Stimulated activated CD8-positive, alpha-beta memory T cell treated with anti-CD3 and anti-CD28 coated beads, Interleukin-7, amount 100 ng/mL, for 24 hours (primary cell): Measurements from ENCODE around the gene AP2A2.
A peak's percentile ranks its signal among the peaks of the same experiment; 100 is the strongest.

Source experiments
- DNase-seq: peaks from one replicate; pipeline ENCODE4 v3.0.0-alpha.2; 2020; ENCODE audit warnings: low read depth

Gene AP2A2

DNA sequence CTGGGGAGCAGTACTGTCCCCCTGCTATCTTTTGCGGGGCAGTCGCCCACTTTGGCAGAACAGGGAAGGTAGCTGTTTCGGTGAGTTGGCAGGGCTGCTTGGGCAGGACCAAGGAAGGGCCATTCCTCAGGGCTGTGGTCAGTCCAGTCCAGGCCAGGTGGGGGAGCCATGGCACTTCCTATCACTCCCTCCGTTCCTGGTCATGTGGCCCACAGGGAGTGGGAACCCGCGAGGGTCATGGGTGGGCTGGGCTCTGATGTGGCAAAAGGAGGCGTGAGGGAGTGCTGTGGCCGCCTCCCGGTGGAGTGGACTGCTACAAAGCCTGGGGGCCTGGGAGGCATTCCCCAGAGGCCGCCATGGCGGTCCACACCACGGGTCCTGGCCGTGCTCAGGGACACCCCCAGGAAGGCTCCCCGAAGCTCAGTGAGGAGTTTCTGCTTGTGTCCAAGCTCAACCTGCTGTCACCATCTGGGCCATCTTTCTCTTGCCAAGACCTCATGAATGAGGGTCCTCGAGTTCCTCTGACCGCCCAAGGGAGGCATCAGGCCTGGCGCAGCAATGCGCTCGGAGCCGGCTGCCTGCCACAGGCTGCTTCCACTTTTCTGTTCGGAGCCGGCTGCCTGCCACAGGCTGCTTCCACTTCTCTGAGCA is 27.0 kb upstream of the AP2A2 start:
- DNase-seq: no peak

DNA sequence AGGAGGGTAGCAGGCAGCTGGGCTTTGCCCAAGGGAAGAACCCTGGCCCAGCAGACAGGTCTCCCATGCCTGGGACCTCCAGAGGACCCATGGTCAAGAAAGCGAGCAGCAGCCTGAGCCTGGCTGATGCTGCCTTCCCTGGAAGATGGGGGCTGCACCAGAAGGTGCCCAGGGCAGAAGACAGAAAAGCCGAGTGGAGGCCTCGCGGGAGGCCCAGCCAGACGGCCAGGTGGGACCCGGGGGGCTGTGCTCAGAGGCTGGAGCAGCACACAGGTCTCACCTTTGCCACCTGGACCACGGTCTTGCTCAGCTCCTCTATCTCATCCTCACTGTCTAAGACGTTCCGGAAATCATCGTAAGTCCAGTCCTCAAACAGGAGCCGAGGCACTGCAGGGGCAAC is 25.9 kb upstream of the AP2A2 start:
- DNase-seq: no peak

DNA sequence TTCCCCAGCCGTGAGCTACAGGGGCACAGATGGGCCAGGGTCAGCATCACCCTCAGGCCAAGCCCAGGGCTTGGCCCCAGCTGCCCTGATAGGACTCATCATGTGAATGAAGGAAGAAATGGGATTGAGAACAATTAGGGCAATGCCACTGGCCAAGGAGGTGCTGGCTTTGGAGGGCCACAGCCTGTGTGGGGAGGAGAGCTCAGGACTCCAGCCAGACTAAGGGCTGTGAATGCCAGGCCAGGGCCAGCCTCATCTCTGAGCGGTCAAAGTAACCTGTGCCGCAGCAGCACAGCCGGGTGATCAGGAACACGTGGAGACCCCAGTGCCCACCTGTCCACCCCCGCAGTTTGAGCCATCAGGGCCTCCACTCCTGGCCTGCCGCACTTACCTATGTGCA is 25.1 kb upstream of the AP2A2 start:
- no peak for DNase-seq

DNA sequence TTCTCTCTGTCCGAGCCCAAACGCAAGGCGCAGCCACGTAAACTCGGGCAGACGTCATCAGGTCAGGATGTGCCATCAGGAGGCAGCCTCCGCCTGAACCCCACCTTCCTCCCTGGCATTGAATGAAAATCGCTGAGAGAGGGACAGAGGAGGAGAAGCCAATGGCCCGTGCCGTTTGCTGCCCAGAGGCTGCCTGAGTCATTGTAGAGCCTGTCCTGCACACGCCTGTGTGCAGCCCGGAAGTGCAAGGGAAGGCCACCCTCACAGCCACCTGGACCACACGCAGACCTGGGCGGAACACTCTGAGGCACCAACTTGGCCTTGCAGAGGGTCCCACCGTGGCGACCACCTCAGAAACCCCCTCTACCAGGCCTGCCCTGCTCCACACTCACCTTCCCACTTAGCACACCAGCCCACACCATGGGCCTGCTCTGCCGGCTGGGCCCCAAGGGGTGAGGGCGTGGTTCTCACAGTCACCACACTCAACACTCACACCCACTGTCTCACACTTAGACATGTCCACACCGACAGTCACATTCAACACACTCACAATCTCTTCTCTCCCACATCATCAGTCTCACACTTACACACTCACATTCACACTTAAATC is 24.1 kb upstream of the AP2A2 start:
- DNase-seq: no peak

DNA sequence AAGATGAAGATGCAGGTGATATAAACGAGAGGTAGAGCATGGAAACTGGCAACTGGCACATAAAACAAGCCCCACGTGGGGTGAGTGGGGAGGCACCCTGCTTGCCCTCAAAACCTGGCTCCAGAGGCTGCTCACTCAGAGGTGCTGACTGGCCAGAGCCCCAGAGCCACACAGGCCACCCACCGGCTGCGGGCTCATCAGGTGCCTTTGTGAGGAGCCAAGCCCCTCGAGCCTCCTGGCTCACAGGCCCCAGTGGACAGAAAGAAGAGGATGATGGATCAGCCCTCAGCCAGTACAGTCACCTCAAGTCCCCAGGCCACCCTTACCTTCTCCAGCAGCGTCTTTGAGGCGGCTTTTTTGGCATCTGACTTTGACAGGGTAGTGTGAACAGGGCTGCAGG is 21.3 kb upstream of the AP2A2 start:
- no peak for DNase-seq

DNA sequence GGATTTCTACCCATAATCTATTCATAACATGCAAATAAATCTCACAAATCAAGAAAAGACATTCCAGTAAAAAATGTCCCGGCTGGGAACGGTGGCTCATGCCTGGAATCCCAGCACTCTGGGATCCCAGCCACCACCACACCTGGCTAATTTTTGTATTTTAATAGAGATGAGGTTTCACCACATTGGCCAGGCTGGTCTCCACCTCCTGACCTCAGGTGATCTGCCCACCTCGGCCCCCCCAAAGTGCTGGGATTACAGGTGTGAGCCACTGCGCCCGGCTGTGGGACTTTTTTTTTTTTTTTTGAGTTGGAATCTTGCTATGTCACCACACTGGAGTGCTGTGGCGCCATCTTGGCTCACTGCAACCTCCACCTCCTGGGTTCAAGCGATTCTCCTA is 19.7 kb upstream of the AP2A2 start:
- no peak for DNase-seq

DNA sequence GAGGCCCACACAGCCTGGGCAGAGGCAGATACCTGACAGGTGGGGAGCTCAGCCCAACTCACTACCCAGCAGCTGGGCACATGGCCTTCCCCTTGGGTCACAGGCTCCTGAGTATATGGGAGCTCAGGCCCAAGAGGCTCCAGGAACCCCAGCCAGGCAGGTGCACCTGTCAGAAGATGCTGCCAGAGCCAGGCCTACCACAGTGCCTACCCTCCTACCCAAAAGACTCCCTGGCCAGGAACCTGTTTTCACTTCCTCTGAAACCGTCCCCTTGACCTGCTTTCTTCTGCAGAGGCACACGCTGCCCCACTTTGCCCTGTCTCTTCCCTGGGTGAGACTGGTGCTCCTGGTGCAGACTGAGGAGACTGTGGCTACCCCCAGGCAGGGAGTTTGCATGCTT is 18.0 kb upstream of the AP2A2 start:
- no peak for DNase-seq

DNA sequence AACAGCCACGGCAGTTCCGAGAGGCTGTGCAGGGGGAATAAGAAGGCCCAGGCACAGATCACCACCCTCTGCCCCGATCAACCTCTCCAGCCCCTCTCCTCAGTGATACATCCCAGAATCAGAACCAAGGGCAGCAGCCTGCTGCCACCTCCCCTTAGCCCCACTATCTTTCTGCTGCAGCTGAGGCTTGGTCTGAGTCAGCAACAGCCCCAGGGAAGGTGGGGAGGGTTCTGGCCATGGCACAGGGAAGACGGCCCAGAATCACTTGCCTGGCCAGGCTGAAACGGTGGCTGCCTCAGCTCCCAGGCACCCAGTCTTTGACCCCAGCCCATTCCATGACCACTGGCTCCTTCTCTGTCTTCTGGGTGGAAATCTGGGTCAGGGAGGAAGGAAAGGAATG is 17.4 kb upstream of the AP2A2 start:
- DNase-seq: no peak

DNA sequence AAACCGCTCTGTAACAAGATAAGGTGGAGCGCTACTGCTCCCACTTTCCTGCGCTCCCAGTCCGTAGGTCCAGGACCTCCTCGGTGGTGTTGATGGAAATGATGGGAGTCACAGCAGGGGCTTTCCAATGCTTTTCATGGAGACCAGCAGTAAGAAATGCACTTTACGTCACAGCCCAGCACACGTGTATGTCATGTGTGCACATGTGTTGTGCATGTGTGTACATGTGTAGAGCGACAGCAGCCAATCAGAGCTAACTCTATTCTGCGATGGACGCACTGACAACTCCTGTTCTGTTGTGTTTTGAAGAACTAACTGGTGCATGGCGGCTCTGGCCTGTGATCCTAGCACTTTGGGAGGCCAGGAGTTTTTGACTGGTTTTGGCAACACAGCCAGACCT is 16.3 kb upstream of the AP2A2 start:
- no peak for DNase-seq

DNA sequence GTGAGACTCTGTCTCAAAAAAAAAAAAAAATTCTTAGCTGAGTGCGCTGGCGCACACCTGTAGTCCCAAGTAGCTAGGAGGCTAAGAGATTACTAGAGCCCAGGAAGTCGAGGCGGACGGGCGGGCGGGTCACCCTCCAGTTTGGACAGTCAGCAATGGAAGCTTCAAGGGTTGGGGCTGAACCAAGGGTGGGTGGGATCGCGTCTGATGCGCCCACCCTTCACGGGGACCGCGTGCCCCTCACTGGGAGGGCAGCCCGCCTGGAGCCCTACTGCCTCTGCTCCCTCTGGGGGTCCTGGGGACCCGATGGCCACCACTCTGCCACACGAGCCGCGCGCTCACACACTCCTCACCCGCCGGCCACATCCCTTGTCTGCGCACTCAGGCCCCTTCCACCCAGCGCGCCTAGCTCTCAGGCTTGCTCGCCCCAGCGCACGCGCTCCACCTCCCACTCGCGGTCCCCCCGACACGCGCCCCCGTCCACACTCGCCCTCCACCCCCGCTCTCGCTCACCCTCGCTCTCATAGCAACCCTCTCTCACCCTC is 15.6 kb upstream of the AP2A2 start:
- no peak for DNase-seq

DNA sequence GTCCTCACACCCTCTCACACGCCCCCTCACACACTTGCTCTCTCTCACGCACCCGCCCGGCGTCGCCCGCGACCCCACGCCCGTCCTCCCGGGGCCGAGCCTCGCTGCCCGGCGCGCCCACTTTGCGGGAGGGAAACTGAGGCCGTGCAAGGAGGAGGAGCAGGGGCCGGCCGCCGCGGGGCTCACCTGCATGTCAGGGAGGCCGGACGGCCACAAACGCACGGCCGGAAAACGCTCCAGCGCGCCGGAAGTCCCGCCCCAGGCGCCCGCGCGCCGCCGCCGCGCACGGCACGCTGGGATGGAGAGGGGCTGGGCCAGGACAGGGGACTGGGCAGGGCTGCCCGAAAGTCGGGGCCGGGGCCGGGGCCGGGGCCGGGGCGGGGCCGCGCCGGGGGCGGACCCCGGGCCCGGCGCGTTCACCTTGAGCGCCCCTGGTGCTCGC is 15.1 kb upstream of the AP2A2 start, which contains the start of gene CHID1:
TSS of gene CHID1 (minus strand) at position 222 of the 442 bp plus-strand sequence. CDS start 5,994 bp downstream, outside the sequence.
- peak; percentile 71 for DNase-seq

DNA sequence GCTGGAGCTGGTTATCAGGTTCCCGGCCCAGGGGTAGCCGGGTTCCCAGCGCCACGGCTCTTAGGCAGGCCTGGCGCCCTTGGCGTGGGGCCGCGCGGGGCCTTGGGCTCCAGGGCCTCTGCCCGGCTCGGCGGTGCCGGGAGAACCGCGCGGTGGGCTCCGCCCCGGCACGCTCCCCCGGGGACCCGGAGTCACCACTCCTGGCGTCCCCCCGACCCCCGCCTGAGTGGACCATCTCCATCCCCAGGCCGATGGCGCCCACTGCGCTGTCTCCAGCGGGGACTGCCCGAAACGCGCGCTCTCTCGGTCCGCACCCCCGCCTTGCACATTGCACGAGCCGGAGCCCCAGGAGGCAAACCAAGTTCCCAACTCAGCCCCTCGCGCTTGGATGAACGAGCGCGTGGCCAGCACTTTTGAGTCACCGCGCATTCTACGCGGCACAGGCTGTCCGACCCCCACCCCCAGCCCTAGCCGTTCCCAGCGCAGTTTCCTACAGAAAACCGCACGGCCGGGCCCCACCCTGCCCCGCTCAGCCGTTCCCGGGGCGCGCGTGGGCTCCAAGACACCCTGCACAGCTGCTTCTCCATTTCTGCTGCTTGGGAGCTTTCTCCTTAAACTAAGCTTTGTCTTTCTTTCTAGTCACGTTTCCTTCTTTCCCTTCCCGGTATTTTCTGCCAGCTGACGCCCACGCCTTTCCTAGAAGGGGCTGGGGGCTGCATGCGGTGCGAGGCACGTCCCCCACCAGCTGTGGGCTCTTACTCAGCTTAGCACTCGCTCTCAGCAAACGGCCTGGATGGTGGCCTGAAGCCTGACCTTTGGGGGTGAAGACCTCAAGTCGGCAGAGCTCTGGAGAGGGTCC is 14.4 kb upstream of the AP2A2 start:
- no peak for DNase-seq

DNA sequence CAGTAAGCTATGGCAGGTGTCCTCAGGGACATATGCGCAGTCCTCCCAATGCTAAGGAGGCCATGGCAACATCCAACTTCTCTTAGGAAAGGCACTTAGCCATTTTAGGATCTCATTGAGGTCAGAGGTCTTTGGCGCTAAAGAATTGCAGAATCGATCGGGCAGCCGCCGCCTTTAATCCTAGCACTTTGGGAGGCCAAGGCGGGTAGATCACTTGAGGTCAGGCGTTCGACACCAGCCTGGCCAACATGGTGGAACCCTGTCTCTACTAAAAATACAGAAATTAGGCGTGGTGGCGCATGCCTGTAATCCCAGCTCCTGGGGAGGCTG is 13.8 kb upstream of the AP2A2 start:
- no peak for DNase-seq

DNA sequence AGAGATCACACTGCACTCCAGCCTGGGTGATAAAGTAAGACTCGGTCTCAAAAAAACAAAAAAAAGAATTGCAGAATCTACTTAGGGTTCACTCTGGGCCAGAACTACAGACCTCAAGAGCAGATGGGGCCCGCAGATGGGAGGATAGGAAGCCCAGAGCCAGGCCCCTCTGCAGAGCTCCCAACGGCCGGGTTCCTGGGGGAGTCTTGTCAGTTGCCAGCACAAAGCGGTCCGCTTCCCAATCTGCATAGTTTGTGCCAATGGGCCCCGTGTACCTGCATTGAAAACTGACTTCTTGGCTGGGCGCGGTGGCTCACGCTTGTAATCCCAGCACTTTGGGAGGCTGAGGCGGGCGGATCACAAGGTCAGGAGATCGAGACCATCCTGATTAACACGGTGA is 13.4 kb upstream of the AP2A2 start:
- no peak for DNase-seq

DNA sequence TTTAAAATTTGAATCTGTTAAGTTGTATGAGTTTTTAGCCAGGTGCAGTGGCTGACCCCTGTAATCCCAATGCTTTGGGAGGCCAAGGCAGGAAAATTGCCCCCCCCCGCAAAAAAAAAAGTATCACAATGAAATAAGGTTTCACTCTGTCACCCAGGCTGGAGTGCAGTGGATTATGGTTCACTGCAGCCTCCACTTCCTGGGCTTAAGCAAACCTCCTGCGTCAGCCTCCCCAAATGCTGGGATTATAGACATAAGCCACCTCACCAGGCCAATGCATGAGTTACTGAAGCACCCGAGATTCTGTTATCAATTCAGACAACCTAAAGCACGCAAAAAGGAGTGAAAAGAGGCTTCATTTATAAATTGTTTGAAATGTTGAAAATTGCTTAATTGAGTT is 12.6 kb upstream of the AP2A2 start:
- no peak for DNase-seq

DNA sequence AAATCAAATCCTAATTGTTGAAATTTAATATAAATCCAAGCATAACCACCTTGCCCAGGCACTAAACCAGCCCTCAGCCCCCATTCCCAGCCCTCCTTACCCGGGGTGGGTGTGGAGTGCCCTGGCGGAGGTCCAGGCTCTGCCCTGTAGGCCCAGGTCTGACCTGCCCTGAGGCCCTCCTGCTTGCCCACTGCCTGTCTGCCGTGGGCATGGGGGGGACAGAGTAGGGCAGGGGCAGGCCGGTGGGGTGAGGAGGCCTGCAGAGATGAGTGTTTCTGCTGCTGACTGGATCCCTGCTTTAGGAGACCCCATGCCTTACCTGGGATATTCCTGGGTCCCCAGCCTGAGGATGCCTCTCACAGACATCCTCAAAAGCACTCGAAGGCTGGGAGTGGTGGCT is 11.5 kb upstream of the AP2A2 start:
- DNase-seq: no peak

DNA sequence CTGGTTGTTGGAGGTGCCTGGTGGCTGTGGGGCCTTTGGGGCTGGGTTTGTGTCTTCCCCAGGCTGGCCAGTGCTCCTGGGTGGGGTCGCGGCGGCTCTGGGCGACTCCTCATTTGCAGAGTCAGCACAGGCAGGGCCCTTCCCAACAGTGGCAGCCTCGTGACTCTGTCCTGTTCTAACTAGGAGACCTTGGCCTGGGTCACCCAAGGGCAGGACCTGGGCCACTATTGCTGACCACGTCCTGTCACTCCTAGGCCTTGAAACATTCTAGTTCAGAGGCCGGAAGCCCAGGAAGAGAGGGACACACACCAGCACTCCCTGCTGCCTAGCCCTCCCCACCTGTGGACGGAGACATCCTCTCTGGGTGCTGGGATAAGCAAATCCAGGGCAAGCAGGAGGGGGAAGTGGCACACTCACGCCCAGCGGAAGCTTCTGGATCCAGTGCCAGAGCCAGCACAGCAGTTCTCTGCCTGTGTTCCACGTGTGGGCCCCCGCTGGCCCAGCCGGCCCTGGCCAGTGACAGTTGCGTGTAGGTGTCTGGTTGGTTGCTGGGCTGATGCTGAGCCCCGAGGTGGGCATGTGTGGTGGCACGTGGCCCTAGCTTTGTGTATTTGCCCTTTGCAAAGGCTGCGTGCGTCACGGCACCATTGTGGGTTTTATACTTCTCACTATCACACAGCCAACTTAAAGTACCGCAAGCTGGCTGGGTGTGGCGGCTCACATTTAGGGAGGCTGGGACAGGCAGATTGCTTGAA is 10.7 kb upstream of the AP2A2 start:
- DNase-seq: no peak

DNA sequence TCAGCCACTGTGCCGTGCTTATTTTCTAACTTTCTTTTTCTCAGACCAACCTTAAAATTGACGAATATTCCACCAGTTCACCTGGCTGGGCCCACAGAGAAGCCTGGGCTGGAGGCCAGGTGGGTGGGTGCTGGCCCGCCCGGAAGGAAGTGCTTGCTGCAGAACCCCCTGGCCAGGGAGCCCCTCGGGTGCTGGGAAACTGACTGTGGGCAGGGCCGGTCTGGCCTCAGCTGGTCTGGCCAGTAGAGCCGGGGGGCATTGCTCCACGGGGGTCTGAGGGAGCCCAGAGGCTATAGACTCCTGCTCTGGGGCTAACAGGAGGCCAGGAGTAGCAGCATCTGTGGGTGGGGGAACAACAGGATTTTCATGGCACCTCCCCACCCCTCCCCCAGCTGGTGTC is 8.2 kb upstream of the AP2A2 start:
- no peak for DNase-seq

DNA sequence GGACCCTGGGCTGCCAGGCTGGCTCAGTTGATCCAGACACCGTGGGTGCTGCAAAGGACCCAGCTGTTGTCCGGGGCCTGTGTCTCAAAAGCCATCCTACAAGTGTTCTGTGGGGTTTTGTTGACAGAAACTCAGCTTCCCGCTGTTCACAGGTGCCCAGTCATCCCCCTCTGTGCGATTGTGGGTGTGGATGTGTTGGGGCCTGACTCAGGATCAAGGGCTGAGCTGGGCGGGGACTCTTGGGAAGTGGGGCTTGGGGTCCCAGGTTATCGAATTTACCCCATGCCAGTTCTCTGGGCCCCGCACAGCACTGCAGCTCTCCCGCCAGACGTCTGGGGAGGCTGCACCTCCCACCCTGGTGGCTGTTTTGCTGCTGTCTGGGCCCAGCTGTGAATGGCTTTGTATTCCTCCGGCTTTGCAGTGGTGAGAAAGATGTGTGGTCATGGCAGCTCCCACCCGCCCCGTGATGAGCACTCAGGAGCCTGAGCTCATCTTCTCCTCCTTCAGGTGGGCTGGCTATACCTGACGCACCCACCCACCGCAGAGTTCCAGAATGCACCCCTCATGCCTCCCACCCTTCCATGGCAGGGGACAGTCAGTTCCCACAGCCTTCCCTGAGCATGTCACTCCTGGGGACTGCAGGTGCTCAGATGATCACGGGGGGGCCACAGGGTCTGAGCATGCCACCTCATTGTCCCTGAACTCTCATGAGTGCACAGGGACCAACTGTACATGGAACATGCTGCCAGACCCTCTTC is 3.6 kb upstream of the AP2A2 start:
- DNase-seq: no peak

DNA sequence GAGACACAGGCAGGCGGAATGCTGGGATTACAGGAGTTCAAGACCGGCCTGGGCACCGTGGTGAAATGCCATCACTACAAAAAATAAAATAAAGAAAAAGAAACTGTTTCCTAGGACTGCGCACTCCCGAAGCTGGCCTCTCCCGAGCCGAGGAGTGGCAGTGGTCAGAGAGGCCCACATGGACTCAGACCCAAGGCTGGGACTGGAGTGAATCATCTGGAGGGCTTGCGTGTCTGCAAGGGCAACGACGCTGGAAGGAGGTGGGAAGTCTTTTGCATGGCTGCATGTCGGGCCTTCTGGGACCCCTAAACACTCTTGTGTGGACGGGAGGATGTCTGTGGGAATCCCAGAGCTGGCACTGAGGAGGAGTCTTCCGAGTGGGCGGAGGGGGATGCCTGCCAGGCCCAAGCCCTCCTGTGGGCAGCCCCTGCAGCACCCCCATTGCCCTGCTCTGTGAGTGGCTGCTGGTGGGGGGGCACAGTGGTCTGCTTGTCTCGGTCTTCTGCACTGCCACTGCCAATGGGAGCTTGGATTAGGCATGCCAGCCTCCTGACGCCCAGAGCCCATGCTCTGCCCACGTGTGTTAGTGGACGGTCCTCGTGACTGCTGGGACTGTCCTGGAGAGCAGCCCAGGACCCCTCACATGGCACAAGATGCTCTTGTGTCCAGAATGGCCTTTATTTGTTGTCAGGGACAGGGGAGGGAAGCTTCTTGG is 1.8 kb upstream of the AP2A2 start:
- DNase-seq: no peak
